Adrenal gland (tissue), 5 donors: ENCODE data around the gene AOPEP.

Experiments
- POLR2A ChIP-seq, 2 donors: fragments of 450-650 bp; IDR thresholded peaks; one replicate each; pipeline ENCODE4 v1.6.1; 2017; ENCODE audit warnings: antibody characterized with exemption in 2 of 2, mild to moderate bottlenecking in 2 of 2, moderate library complexity in 1 of 2
- TF ChIP-seq, protein P1 (sequence below), 6 experiments: fragments of 450-650 bp in 4 of 6; fragments of 200-600 bp in 2 of 6; sonication (generic) in 1 of 6; IDR thresholded peaks; 1 replicate in 5 of 6; 2 replicates in 1 of 6; pipeline versions ENCODE4 v1.5.1 to v1.8.0; 2016 to 2021; ENCODE audit warnings: antibody characterized with exemption in 6 of 6, mild to moderate bottlenecking in 2 of 6, moderate library complexity in 1 of 6
- donor health status: DM: no; HTN: no; CAD: no.

- TF ChIP-seq, protein P1, sequence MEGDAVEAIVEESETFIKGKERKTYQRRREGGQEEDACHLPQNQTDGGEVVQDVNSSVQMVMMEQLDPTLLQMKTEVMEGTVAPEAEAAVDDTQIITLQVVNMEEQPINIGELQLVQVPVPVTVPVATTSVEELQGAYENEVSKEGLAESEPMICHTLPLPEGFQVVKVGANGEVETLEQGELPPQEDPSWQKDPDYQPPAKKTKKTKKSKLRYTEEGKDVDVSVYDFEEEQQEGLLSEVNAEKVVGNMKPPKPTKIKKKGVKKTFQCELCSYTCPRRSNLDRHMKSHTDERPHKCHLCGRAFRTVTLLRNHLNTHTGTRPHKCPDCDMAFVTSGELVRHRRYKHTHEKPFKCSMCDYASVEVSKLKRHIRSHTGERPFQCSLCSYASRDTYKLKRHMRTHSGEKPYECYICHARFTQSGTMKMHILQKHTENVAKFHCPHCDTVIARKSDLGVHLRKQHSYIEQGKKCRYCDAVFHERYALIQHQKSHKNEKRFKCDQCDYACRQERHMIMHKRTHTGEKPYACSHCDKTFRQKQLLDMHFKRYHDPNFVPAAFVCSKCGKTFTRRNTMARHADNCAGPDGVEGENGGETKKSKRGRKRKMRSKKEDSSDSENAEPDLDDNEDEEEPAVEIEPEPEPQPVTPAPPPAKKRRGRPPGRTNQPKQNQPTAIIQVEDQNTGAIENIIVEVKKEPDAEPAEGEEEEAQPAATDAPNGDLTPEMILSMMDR (IDR thresholded peaks at IDR 0.05) = no peak
- no peak for TF ChIP-seq POLR2A (IDR thresholded peaks at IDR 0.05)
Measured at GRCh38 chr9:95116002-95116807, 389.7 kb downstream of the AOPEP start.
